ENCODE data around the gene BMPER. TPM values are rescaled to one million over a fixed set of nuclear protein-coding genes. Genes with fewer than 3 reads are reported as not detected.
A peak's percentile ranks its signal among the peaks of the same experiment; 100 is the strongest.

Gene BMPER
- total RNA-seq, 4 donors from 2014 or later = 3.1 to 33.3 (median 8.0) TPM

DNA sequence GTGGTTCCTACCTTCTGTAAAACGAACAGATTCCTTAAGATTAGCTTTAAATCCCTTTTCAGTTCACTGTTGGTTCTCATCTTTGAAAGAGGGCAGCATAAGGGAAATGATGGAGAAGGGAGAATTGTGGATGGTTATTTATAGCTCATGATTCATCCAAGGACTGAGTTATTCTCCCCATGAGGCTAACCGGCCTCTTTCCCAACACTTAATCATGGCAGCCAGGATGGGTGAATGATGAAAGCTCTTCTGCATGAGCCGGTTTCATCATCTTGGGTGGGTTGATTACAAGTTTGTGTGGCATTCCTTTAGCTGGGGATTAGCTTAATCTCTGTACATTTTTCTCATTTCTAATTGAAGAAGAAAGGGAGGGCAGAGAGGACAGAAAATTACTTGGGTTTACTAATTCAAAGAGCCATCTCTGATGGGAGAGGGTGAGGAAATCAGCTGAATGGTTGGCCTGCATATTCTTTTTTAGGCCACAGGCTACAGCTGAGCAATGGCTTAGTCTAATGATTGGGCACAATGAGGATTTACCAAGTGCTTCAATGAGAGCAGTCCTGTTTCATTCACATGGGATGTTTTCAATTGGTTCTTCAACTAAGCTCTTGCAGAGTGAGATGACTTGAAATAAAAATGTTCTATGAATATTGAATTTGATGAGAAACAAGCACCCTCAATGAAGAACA is 250.0 kb downstream of the BMPER start:
- DNase-seq (ENCODE audit: low spot score in 2 of 2) = peak in 1 of 2 donors; percentile 63
- TF ChIP-seq EP300 (IDR thresholded peaks at IDR 0.05) (peak in 1 of 2 donors; percentile 87), POLR2A (IDR thresholded peaks at IDR 0.05) (no peak)

DNA sequence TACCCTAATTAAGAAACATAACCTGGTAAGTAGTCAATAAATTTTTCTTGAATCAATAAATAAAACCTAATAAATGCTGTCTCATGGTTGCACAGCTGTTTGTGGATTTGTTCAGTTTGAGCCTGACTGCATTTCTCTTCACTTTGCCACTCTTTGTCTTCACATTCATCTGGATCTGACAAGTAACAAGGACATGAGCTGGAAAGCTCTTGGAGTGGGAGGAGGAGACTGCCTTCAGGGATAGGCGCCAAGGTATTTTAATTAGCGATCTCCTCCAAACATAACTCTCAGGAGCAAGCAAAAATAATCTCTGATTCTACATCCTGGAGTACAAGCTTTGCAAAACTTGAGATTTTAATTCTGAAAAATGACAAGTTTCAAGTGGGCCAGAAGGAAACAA is 251.0 kb downstream of the BMPER start:
- TF ChIP-seq EP300 (IDR thresholded peaks at IDR 0.05) = no peak
- no peak for TF ChIP-seq POLR2A (IDR thresholded peaks at IDR 0.05)
- TF ChIP-seq, protein P1, sequence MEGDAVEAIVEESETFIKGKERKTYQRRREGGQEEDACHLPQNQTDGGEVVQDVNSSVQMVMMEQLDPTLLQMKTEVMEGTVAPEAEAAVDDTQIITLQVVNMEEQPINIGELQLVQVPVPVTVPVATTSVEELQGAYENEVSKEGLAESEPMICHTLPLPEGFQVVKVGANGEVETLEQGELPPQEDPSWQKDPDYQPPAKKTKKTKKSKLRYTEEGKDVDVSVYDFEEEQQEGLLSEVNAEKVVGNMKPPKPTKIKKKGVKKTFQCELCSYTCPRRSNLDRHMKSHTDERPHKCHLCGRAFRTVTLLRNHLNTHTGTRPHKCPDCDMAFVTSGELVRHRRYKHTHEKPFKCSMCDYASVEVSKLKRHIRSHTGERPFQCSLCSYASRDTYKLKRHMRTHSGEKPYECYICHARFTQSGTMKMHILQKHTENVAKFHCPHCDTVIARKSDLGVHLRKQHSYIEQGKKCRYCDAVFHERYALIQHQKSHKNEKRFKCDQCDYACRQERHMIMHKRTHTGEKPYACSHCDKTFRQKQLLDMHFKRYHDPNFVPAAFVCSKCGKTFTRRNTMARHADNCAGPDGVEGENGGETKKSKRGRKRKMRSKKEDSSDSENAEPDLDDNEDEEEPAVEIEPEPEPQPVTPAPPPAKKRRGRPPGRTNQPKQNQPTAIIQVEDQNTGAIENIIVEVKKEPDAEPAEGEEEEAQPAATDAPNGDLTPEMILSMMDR (IDR thresholded peaks at IDR 0.05) = no peak
- no peaks in the 10 kb centered on the region for H3K27me3 ChIP-seq
- WGBS, 2 donors = 71% methylated on average over 2 of the region's 2 CpGs
- no peaks in the 10 kb centered on the region for H3K9me3 ChIP-seq
- no peak overlapping the region for H3K27ac ChIP-seq
- no peak for DNase-seq (ENCODE audit: low spot score in 2 of 2)
- no peak overlapping the region for H3K4me3 ChIP-seq
- no peaks in the 10 kb centered on the region for H3K36me3 ChIP-seq
- H3K4me1 ChIP-seq = no peaks in the 10 kb centered on the region

More for the DNA sequence above, 250.0 kb downstream of the BMPER start:
- Histone ChIP-seq H3K4me1 (no peaks in the 10 kb centered on the region), H3K4me3 (no peak overlapping the region), H3K27me3 (no peaks in the 10 kb centered on the region), H3K36me3 (no peaks in the 10 kb centered on the region), H3K9me3 (no peaks in the 10 kb centered on the region), H3K27ac (peak overlapping the region in 1 of 4 donors; percentile 2)
- WGBS, 2 donors = 59 to 67% methylated on average over 3 of the region's 3 CpGs

DNA sequence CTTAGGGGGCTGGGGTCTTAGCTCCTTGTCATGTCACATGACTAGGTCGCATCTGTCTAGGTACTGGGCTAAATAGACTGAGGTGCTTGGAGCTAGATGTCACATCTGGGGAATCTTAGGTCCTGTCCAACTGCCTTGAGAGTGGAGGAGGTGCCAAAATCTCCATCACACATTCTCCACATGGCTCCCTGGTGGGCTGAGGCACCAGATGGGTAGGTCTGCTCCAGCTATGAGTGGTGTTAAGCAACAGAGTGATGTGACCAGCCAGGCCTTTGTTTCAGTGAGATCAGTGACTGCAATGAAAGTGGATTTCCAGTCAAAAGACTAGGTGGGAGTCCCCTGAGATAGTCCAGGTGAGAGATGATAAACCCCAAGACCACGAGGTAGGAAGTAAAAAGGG is 251.8 kb downstream of the BMPER start:
- WGBS, 2 donors = 75 to 80% methylated on average over 2 of the region's 2 CpGs
- H3K9me3 ChIP-seq = no peaks in the 10 kb centered on the region
- DNase-seq (ENCODE audit: low spot score in 2 of 2) = no peak
- H3K27me3 ChIP-seq = no peaks in the 10 kb centered on the region
- TF ChIP-seq POLR2A (IDR thresholded peaks at IDR 0.05) = no peak
- no peak for TF ChIP-seq EP300 (IDR thresholded peaks at IDR 0.05)
- TF ChIP-seq, protein P1 (IDR thresholded peaks at IDR 0.05) = no peak
- H3K4me3 ChIP-seq = no peak overlapping the region
- no peaks in the 10 kb centered on the region for H3K36me3 ChIP-seq
- no peak overlapping the region for H3K27ac ChIP-seq
- H3K4me1 ChIP-seq = no peaks in the 10 kb centered on the region

DNA sequence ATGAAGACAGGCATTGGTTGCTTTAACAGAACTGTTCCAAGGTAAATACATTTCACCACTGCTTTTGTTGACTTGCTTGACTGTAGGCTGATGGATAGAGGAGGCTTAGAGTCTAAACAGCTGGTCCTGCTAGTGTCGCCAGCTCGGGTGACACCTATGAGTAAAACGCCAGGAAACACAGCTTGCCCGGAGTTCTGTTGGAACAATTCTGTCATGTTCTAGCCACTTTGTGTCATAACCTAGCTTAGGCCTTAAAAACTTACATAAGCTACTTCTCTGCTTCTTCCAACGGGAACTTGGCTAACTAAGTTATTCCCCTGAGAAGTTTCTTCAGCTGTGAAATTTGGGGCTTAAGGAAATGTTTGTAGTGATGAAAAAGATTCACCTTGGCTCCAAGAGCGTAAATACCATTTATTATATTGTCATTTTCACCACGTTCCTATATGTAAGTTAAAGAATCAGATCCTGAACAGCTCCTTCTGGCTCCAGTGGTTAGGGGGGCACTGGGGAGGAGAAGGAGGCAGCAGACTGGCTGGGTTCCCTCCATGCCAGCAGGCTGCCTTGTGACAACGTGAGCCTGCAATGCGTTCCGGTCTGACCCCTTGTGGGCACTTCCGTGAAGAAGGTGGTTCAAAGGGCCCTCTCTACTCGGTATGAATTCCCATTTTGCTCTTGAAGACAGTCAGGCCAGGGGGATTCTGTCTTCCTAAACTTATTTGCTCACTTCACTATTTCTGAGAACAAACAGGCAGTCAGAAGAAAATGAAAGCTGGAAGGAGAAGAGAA is 253.2 kb downstream of the BMPER start:
- no peaks in the 10 kb centered on the region for H3K27me3 ChIP-seq
- H3K27ac ChIP-seq = peak overlapping the region in 1 of 4 donors; percentile 39
- no peaks in the 10 kb centered on the region for H3K4me1 ChIP-seq
- H3K36me3 ChIP-seq = no peaks in the 10 kb centered on the region
- TF ChIP-seq POLR2A (IDR thresholded peaks at IDR 0.05) (no peak), EP300 (IDR thresholded peaks at IDR 0.05) (peak in 1 of 2 donors; percentile 65)
- TF ChIP-seq, protein P1 (IDR thresholded peaks at IDR 0.05) = no peak
- DNase-seq (ENCODE audit: low spot score in 2 of 2) = peak; percentile 30 to 45
- no peaks in the 10 kb centered on the region for H3K9me3 ChIP-seq
- no peak overlapping the region for H3K4me3 ChIP-seq
- WGBS, 2 donors = 67 to 73% methylated on average over 12 of the region's 12 CpGs

DNA sequence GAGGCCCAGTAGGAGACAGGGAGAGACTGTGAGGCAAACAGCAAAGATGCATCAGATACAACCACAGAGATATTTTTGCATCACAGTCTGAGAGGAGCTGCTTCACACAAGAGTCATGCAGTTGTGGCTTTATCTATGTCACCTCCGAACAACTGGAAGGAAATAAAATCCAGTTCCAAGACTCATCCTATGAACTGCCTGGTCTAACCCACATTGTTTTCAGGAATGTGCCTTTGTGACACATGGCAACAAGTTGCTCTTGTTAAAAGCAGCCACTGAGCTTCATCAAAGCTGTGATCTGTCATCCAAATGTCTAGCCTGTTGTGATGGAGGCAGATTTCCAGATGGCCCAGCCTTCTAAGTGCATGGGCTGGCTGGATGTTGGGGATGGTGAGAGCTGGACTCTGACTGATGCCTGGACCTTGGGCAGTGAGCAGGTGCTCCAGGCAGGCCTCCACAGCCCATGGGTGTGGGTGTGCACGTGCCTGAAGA is 255.0 kb downstream of the BMPER start:
- WGBS, 2 donors = 55 to 86% methylated on average over 2 of the region's 2 CpGs

More for the DNA sequence above, 255.0 kb downstream of the BMPER start:
- no peak overlapping the region for H3K27ac ChIP-seq
- TF ChIP-seq, protein P1 (IDR thresholded peaks at IDR 0.05) = no peak
- TF ChIP-seq POLR2A (IDR thresholded peaks at IDR 0.05) (no peak), EP300 (IDR thresholded peaks at IDR 0.05) (no peak)
- no peaks in the 10 kb centered on the region for H3K9me3 ChIP-seq
- no peak overlapping the region for H3K4me3 ChIP-seq
- DNase-seq (ENCODE audit: low spot score in 2 of 2) = no peak
- H3K36me3 ChIP-seq = no peaks in the 10 kb centered on the region
- H3K4me1 ChIP-seq = no peaks in the 10 kb centered on the region
- H3K27me3 ChIP-seq = no peaks in the 10 kb centered on the region

All from tibial nerve (tissue), 4 donors.